PC-3 (cell line): ENCODE results near the gene KCNQ5. TPM values are rescaled to one million over a fixed set of nuclear protein-coding genes. Genes with fewer than 3 reads are reported as not detected.

Experiments
- ATAC-seq: fragments of 200-7000 bp; cut with Tn5 transposase; 2 replicates; pipeline ENCODE4 v1.9.1; 2020; ENCODE audit warnings: mild to moderate bottlenecking, moderate library complexity
- BruUV-seq: library from RNA; stranded (reverse); fragments of 400-500 nt; replicated peaks from 2 replicates; lab custom pipeline; 2021; lab: Mats Ljungman, UMichigan
- CTCF ChIA-PET: fragments of 300-600 bp; sonication (Branson Sonifier 250); formaldehyde crosslinking; loops from one replicate; lab custom pipeline; 2022; ENCODE audit warnings: antibody characterized with exemption; lab: Charles Lee
- POLR2A ChIA-PET: fragments of 300-600 bp; sonication (Branson Sonifier 250); formaldehyde crosslinking; loops from one replicate; lab custom pipeline; 2022; ENCODE audit warnings: antibody characterized with exemption; ENCODE audit not compliant: unreplicated experiment; lab: Charles Lee
- DNase-seq: peaks from one replicate; pipeline ENCODE4 v3.0.0-alpha.2; 2015
- H2AFZ ChIP-seq: fragments of 300-600 bp; sonication (generic); 2 replicates; pipeline ENCODE4 v1.6.0; 2016; ENCODE audit warnings: antibody characterized with exemption, low read length
- H3F3A ChIP-seq: fragments of 300-600 bp; sonication (generic); one replicate; pipeline ENCODE4 v1.6.0; 2017; ENCODE audit warnings: antibody characterized with exemption, low read length, control low read depth, mild to moderate bottlenecking; ENCODE audit not compliant: unreplicated experiment
- H3K27ac ChIP-seq: fragments of 300-600 bp; sonication (generic); 2 replicates; pipeline ENCODE4 v1.5.1; 2016; ENCODE audit warnings: mild to moderate bottlenecking, low read length
- H3K27me3 ChIP-seq: fragments of 300-600 bp; sonication (generic); 2 replicates; pipeline ENCODE4 v1.6.1; 2016; ENCODE audit warnings: low read length, mixed read lengths
- H3K36me3 ChIP-seq: fragments of 300-600 bp; sonication (generic); 2 replicates; pipeline ENCODE4 v1.6.1; 2016; ENCODE audit warnings: low read depth, mixed run types, low read length, mixed read lengths
- H3K4me1 ChIP-seq: fragments of 300-600 bp; sonication (generic); 2 replicates; pipeline ENCODE4 v1.5.1; 2016; ENCODE audit warnings: low read length; ENCODE audit not compliant: insufficient read depth
- H3K4me2 ChIP-seq: fragments of 300-600 bp; sonication (generic); 2 replicates; pipeline ENCODE4 v1.6.0; 2016; ENCODE audit warnings: low read length
- H3K4me3 ChIP-seq: fragments of 300-600 bp; sonication (generic); 2 replicates; pipeline ENCODE4 v1.5.1; 2016; ENCODE audit warnings: mild to moderate bottlenecking, low read length, mixed read lengths
- H3K79me2 ChIP-seq: fragments of 300-600 bp; sonication (generic); 2 replicates; pipeline ENCODE4 v1.6.1; 2017; ENCODE audit warnings: low read length, mixed read lengths
- H3K9ac ChIP-seq: fragments of 300-600 bp; sonication (generic); 2 replicates; pipeline ENCODE4 v1.6.0; 2016; ENCODE audit warnings: mild to moderate bottlenecking, low read length
- H3K9me2 ChIP-seq: fragments of 300-600 bp; sonication (generic); replicated peaks from 2 replicates; pipeline ENCODE4 v1.6.1; 2016; ENCODE audit warnings: mixed run types, low read length, mixed read lengths
- H3K9me3 ChIP-seq: fragments of 300-600 bp; sonication (generic); 2 replicates; pipeline ENCODE4 v1.6.1; 2016; ENCODE audit warnings: low read length, mixed read lengths
- H4K20me1 ChIP-seq: fragments of 300-600 bp; sonication (generic); 2 replicates; pipeline ENCODE4 v1.6.1; 2016; ENCODE audit warnings: low read length, mixed read lengths
- EZH2 ChIP-seq: fragments of 300-600 bp; sonication (generic); IDR thresholded peaks from one replicate; pipeline ENCODE4 v1.6.1; 2017; ENCODE audit warnings: antibody characterized with exemption, mild to moderate bottlenecking, low read length; ENCODE audit not compliant: unreplicated experiment
- EZH2phosphoT487 ChIP-seq: fragments of 300-600 bp; sonication (generic); IDR thresholded peaks from 2 replicates; pipeline ENCODE4 v1.6.1; 2018; ENCODE audit warnings: mild to moderate bottlenecking, antibody characterized with exemption, low read length, borderline replicate concordance
- intact Hi-C: fragments of 100-400 bp; cut with micrococcal nuclease; formaldehyde crosslinking; loops from 2 replicates; pipeline ENCODE4 v1.9.0; 2023
- total RNA-seq: library from RNA; depleted of rRNA; stranded (reverse); fragments of >200 nt; gene quantifications from 2 replicates; pipeline ENCODE4 v1.2.3, GENCODE V29; 2014
- TF ChIP-seq, protein P1 (sequence below): fragments of 300-600 bp; sonication (generic); conservative IDR thresholded peaks from 2 replicates; pipeline ENCODE4 v1.5.1; 2017; ENCODE audit warnings: antibody characterized with exemption, low read depth, mild to moderate bottlenecking, low read length

The KCNQ5 gene
- total RNA-seq, 1 experiment from 2014 or later = not detected

DNA sequence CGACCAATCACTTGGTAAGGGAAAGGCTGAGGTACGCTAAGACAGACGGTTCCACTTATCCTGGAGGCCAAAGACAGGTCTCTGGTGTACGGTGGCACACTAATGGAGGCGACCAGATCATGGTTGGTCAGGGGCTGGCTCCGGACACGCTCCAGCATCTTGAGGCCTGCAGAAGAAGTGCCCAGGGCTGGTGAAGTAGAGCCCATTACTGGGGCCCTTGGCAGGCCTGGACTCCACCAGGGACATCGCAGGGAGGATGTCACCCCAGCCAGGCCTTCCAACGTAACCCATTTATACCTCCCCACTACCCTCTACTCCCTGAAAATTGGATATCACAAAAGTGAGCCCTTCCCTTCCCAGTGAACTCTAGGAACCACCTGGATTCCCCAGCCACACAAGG lies 587.3 kb downstream of the KCNQ5 start:
- BruUV-seq = no TSS peak
- Histone ChIP-seq H4K20me1 (no peaks in the 10 kb centered on the region), H2AFZ (no peak overlapping the region), H3K36me3 (no peaks in the 10 kb centered on the region), H3K27ac (no peak overlapping the region), H3K79me2 (no peaks in the 10 kb centered on the region), H3K4me2 (no peak overlapping the region), H3F3A (no peaks in the 10 kb centered on the region), H3K9me2 (no peaks in the 10 kb centered on the region), H3K4me3 (no peak overlapping the region), H3K4me1 (no peaks in the 10 kb centered on the region), H3K9me3 (no peaks in the 10 kb centered on the region), H3K9ac (no peak overlapping the region), H3K27me3 (no peaks in the 10 kb centered on the region)
- TF ChIP-seq EZH2 (no peak), EZH2phosphoT487 (no peak)
- TF ChIP-seq, protein P1, sequence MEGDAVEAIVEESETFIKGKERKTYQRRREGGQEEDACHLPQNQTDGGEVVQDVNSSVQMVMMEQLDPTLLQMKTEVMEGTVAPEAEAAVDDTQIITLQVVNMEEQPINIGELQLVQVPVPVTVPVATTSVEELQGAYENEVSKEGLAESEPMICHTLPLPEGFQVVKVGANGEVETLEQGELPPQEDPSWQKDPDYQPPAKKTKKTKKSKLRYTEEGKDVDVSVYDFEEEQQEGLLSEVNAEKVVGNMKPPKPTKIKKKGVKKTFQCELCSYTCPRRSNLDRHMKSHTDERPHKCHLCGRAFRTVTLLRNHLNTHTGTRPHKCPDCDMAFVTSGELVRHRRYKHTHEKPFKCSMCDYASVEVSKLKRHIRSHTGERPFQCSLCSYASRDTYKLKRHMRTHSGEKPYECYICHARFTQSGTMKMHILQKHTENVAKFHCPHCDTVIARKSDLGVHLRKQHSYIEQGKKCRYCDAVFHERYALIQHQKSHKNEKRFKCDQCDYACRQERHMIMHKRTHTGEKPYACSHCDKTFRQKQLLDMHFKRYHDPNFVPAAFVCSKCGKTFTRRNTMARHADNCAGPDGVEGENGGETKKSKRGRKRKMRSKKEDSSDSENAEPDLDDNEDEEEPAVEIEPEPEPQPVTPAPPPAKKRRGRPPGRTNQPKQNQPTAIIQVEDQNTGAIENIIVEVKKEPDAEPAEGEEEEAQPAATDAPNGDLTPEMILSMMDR = no peak
- ChIA-PET CTCF (no interaction called here), POLR2A (no interaction called here)
- no peak for DNase-seq
- no peak for ATAC-seq
- intact Hi-C loops = no loop called here

DNA sequence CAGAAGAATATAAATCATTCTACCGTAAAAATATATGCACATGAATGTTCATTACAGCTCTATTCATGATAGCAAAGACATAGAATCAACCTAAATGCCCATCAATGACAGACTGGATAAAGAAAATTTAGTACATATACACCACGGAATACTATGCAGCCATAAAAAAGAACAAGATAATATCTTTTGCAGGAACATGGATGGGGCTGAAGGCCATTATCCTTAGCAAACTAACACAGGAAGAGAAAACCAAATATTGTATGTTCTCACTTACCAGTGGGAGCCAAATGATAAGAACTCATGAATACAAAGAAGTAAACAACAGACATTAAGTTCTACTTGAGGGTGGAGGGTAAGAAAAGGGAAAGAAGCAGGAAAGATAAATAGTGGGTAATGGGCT lies 595.0 kb downstream of the KCNQ5 start:
- DNase-seq (no peak), ATAC-seq (no peak)
- H4K20me1 ChIP-seq = no peaks in the 10 kb centered on the region
- H3K4me3 ChIP-seq = no peak overlapping the region
- H3K4me1 ChIP-seq = 0 out of 2 replicates have a peak, but pooled peaks cover 3% of the 10 kb centered on the region
- BruUV-seq = no TSS peak
- no peak overlapping the region for H3K27ac ChIP-seq
- no peaks in the 10 kb centered on the region for H3K27me3 ChIP-seq
- POLR2A ChIA-PET = no interaction called here
- TF ChIP-seq, protein P1 = no peak
- TF ChIP-seq EZH2 = no peak
- no peak for TF ChIP-seq EZH2phosphoT487
- intact Hi-C loops = no loop called here
- no peak overlapping the region for H3K9ac ChIP-seq
- H3K79me2 ChIP-seq = no peaks in the 10 kb centered on the region
- H2AFZ ChIP-seq = no peak overlapping the region
- no peaks in the 10 kb centered on the region for H3K9me3 ChIP-seq
- no peaks in the 10 kb centered on the region for H3K36me3 ChIP-seq
- CTCF ChIA-PET = no interaction called here
- no peak overlapping the region for H3K4me2 ChIP-seq
- H3K9me2 ChIP-seq = no peaks in the 10 kb centered on the region
- no peaks in the 10 kb centered on the region for H3F3A ChIP-seq

DNA sequence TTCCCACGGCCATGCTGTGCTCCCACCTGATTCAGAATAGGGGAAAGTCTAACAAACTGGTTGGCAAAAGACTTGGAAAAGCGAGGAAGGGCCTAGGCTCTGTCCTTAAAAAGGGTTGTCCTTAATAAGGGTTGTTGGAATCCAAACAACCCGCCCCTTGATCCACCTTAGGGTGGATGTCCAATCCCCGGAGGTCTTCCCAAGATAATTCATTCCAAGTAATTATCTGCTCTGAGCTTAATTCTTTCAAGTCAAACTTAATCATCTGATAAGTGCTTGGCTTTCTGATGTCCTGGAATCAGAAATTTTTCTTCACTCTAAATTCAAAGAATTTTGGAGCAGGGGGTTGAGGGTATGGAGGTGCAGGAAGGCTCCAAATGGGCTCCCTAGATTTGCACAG lies 603.5 kb downstream of the KCNQ5 start, which contains the start of gene KHDC1L:
Gene KHDC1L (minus strand): TSS at position 101 of the 400 bp plus-strand sequence. CDS start 88 bp downstream, at position 13.
- no peaks in the 10 kb centered on the region for H3K9me3 ChIP-seq
- no TSS peak for BruUV-seq
- H3K4me1 ChIP-seq = 0 out of 2 replicates have a peak, but pooled peaks cover 3% of the 10 kb centered on the region
- H3F3A ChIP-seq = no peaks in the 10 kb centered on the region
- intact Hi-C loops = no loop called here
- H3K27ac ChIP-seq = no peak within 1 kb of the TSS
- CTCF ChIA-PET = no interaction called here
- no peaks in the 10 kb centered on the region for H3K9me2 ChIP-seq
- H3K9ac ChIP-seq = no peak within 1 kb of the TSS
- no peaks in the 10 kb centered on the region for H3K36me3 ChIP-seq
- no peaks in the 10 kb centered on the region for H3K79me2 ChIP-seq
- no peak within 1 kb of the TSS for H3K4me2 ChIP-seq
- H3K27me3 ChIP-seq = no peaks in the 10 kb centered on the region
- POLR2A ChIA-PET = no interaction called here
- ATAC-seq = no peak
- DNase-seq = no peak
- no peaks in the 10 kb centered on the region for H4K20me1 ChIP-seq
- no peak within 1 kb of the TSS for H2AFZ ChIP-seq
- no peak within 1 kb of the TSS for H3K4me3 ChIP-seq
- TF ChIP-seq EZH2phosphoT487 = no peak
- TF ChIP-seq EZH2 = no peak
- TF ChIP-seq, protein P1 = no peak
